ENCODE results near the gene ZNF682. TPM values are rescaled to one million over a fixed set of nuclear protein-coding genes. Genes with fewer than 3 reads are reported as not detected.

ZNF682 gene
- total RNA-seq, 4 donors from 2014 or later: 0.73 to 3.1 (median 2.6) TPM

GRCh38 chr19:20038358-20039202, 725 bp downstream of the ZNF682 start:
- WGBS, 2 donors: 0 to 3% methylated on average over 4 to 16 of the region's 26 CpGs
- peak overlapping the region; percentile 54 to 91 (median 82) for H3K4me3 ChIP-seq
- H3K9me3 ChIP-seq: no peaks in the 10 kb centered on the region
- peaks cover 0 to 16% (median 6%) of the 10 kb centered on the region in 3 donors for H3K4me1 ChIP-seq
- intact Hi-C loops (cut with DNase I): no loop called here
- no peak for DNase-seq
- no peak for TF ChIP-seq CTCF (IDR thresholded peaks at IDR 0.05)
- H3K27ac ChIP-seq: peak overlapping the region; percentile 60 to 89 (median 77)
- no peaks in the 10 kb centered on the region for H3K27me3 ChIP-seq
- H3K36me3 ChIP-seq: peaks cover 0 to 22% (median 0%) of the 10 kb centered on the region in 3 donors

- Histone ChIP-seq H3K4me3 (no peak overlapping the region), H3K9me3 (no peaks in the 10 kb centered on the region), H3K4me1 (peaks cover 0 to 16% (median 6%) of the 10 kb centered on the region in 3 donors), H3K36me3 (peaks cover 0 to 46% (median 0%) of the 10 kb centered on the region in 3 donors), H3K27me3 (no peaks in the 10 kb centered on the region), H3K27ac (no peak overlapping the region)
- DNase-seq: no peak
- TF ChIP-seq POLR2A (IDR thresholded peaks at IDR 0.05) (no peak), CTCF (IDR thresholded peaks at IDR 0.05) (no peak)
- intact Hi-C loops (cut with DNase I): no loop called here
- 91 to 96% methylated on average over 5 of the region's 5 CpGs for WGBS, 2 donors
Measured at GRCh38 chr19:20035935-20036334, 3.4 kb downstream of the ZNF682 start.

DNA sequence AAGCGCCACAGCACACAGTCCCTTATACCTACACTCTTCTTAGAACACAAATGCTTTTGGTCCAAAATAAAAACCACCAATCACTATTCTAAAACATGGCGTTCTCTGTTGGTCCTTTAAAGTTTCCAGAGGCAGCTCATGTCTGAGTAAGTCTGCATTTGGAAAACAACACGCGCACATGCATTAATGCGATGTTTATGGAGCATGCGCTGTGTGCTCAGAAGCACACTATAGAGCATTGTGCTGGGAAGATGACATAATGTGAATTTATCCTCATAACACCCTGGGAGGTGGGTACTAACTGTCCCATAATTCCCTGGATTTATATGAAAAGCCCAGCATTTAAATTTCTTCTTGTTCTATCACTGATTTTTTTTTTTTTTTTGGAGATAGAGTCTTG, 10.7 kb downstream of the ZNF682 start:
- intact Hi-C loops (cut with DNase I): no loop called here
- DNase-seq: no peak
- Histone ChIP-seq H3K27ac (no peak overlapping the region), H3K9me3 (peaks cover 0 to 12% (median 0%) of the 10 kb centered on the region in 3 donors), H3K27me3 (no peaks in the 10 kb centered on the region), H3K36me3 (peaks cover 0 to 56% (median 0%) of the 10 kb centered on the region in 3 donors), H3K4me3 (no peak overlapping the region), H3K4me1 (no peaks in the 10 kb centered on the region)
- no peak for TF ChIP-seq CTCF (IDR thresholded peaks at IDR 0.05)
- no peak for TF ChIP-seq POLR2A (IDR thresholded peaks at IDR 0.05)
- WGBS, 2 donors: 93 to 100% methylated on average over 6 of the region's 6 CpGs

- H3K9me3 ChIP-seq: peaks cover 0 to 94% (median 43%) of the 10 kb centered on the region in 3 donors
- H3K36me3 ChIP-seq: peaks cover 3 to 44% (median 12%) of the 10 kb centered on the region in 3 donors
- H3K4me3 ChIP-seq: no peak overlapping the region
- no peaks in the 10 kb centered on the region for H3K27me3 ChIP-seq
- TF ChIP-seq CTCF (IDR thresholded peaks at IDR 0.05): no peak
- TF ChIP-seq POLR2A (IDR thresholded peaks at IDR 0.05): no peak
- no peak overlapping the region for H3K27ac ChIP-seq
- no peak for DNase-seq
- intact Hi-C loops (cut with DNase I): no loop called here
- no peaks in the 10 kb centered on the region for H3K4me1 ChIP-seq
- WGBS, 2 donors: 96 to 97% methylated on average over 2 of the region's 2 CpGs
Measured at GRCh38 chr19:20005741-20006140, 33.6 kb downstream of the ZNF682 start.

DNA sequence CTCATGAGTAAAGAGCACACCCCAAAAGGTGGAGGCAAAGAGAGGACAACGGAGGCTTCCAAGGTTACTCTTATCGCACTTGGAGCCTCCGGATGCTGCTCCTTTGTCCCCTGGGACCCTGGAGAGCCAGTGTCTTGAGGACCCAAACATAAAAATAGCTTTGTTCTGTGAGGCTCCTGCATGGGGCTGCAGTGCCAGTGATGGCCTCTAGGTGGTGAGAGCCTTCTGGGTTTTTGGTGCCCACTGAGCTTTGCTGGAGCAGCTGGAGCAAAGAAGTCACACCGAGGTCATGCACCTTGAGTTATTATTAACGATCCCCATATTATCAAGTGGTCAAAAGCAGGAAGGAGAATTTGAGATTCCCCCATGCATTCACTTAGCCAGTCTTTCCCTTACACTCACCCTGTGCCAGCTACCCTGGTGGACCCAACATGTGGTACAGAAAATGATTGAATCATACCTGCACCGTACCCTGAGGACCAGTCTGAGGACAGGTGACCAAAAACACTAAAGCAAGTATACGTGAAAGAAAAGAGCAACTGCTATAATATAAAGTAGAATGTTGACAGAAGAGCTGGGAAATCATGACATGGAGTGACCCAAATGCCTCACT, 41.5 kb downstream of the ZNF682 start:
- intact Hi-C loops (cut with DNase I): no loop called here

More for the DNA sequence above, 41.5 kb downstream of the ZNF682 start:
- Histone ChIP-seq H3K4me1 (no peaks in the 10 kb centered on the region), H3K4me3 (no peak overlapping the region), H3K36me3 (no peaks in the 10 kb centered on the region), H3K27me3 (no peaks in the 10 kb centered on the region), H3K9me3 (peaks cover 0 to 77% (median 0%) of the 10 kb centered on the region in 3 donors), H3K27ac (no peak overlapping the region)
- no peak for TF ChIP-seq POLR2A (IDR thresholded peaks at IDR 0.05)
- peak; percentile 45 to 78 (median 58) for TF ChIP-seq CTCF (IDR thresholded peaks at IDR 0.05)
- DNase-seq: no peak
- 50 to 68% methylated on average over 7 of the region's 7 CpGs for WGBS, 2 donors
